ENCODE measurements around the gene COL4A2. TPM values are rescaled to one million over a fixed set of nuclear protein-coding genes. Genes with fewer than 3 reads are reported as not detected.

The COL4A2 gene
- total RNA-seq, 1 experiment from 2014 or later: 1.6 TPM

- Histone ChIP-seq H3K79me2 (ENCODE audit: insufficient read depth, low read length) (no peaks in the 10 kb centered on the region), H3K4me1 (ENCODE audit: control insufficient read depth in 1 of 2, insufficient read depth in 2 of 2, low read length in 2 of 2) (peaks cover 11 to 27% of the 10 kb centered on the region in 2 experiments), H3K9ac (ENCODE audit: low read length) (no peak overlapping the region), H3K4me3 (replicated peaks in 1 of 2; ENCODE audit: low read depth in 1 of 2, low read length in 2 of 2) (no peak overlapping the region), H3K27me3 (ENCODE audit: insufficient read depth, low read length) (no peaks in the 10 kb centered on the region), H3K9me2 (ENCODE audit: insufficient read depth) (no peaks in the 10 kb centered on the region), H3K27ac (ENCODE audit: low read depth, low read length) (no peak overlapping the region), H2AFZ (ENCODE audit: low read depth, low read length, poor library complexity, severe bottlenecking) (no peak overlapping the region), H4K20me1 (ENCODE audit: insufficient read depth) (no peaks in the 10 kb centered on the region), H3K4me2 (ENCODE audit: low read length) (no peak overlapping the region), H3K36me3 (ENCODE audit: control insufficient read depth in 1 of 2, insufficient read depth in 2 of 2, low read length in 2 of 2) (no peaks in the 10 kb centered on the region), H3K9me3 (ENCODE audit: control insufficient read depth in 1 of 2, insufficient read depth in 1 of 2, low read depth in 1 of 2, low read length in 2 of 2) (no peaks in the 10 kb centered on the region)
- DNase-seq (ENCODE audit: low read depth, low spot score) (no peak), ATAC-seq (0 out of 2 replicates have a peak, but pooled peaks have one; percentile 6)
- RAD21 ChIA-PET (ENCODE audit: low non-redundant PET in 1 of 2, low total read pairs in 2 of 2, uncharacterized antibody in 2 of 2, unreplicated experiment in 2 of 2): no interaction called here
- CTCF ChIA-PET: no interaction called here
- TF ChIP-seq YY1 (IDR thresholded peaks at IDR 0.05; ENCODE audit: extremely low read depth, insufficient replicate concordance, low read depth, low read length) (no peak), EGR1 (IDR thresholded peaks at IDR 0.05; ENCODE audit: low read depth) (no peak), POLR2AphosphoS5 (IDR thresholded peaks at IDR 0.05; ENCODE audit: low read depth, low read length) (no peak), ZNF274 (IDR thresholded peaks at IDR 0.05; ENCODE audit: low read depth, low read length) (no peak), SRF (IDR thresholded peaks at IDR 0.05; ENCODE audit: low read depth) (no peak), ELF1 (IDR thresholded peaks at IDR 0.05; ENCODE audit: borderline replicate concordance, low read depth) (no peak), ZBTB33 (IDR thresholded peaks at IDR 0.05; ENCODE audit: extremely low read depth, insufficient replicate concordance, low read length) (no peak), POLR2A (IDR thresholded peaks at IDR 0.05; ENCODE audit: borderline replicate concordance, extremely low read depth, insufficient read depth, insufficient read length) (no peak)
- POLR2A ChIA-PET: no interaction called here
- no TSS peak for BruUV-seq (replicated peaks)
- intact Hi-C loops (cut with micrococcal nuclease): no loop called here
These were observed 203.1 kb downstream of the COL4A2 start for GRCh38 chr13:110509971-110510786.
